Mesodermal cell (in vitro differentiated cells): ENCODE measurements around the gene LRRFIP2. TPM values are rescaled to one million over a fixed set of nuclear protein-coding genes. Genes with fewer than 3 reads are reported as not detected.
"Not testable (repeated sequence)": the region's sequence is repeated elsewhere in the genome, so short reads cannot be mapped to it uniquely, and the experiment has no call there.

ENCODE experiments used
- H3K27ac ChIP-seq: 2 replicates; pipeline ENCODE4 v1.7.0; 2013; ENCODE audit warnings: mild to moderate bottlenecking, low read depth, low read length, moderate library complexity; ENCODE audit not compliant: severe bottlenecking
- H3K36me3 ChIP-seq: 2 replicates; pipeline ENCODE4 v1.7.1; 2013; ENCODE audit warnings: mild to moderate bottlenecking, low read length, moderate library complexity; ENCODE audit not compliant: control insufficient read depth, insufficient read depth
- H3K4me1 ChIP-seq: one replicate; pipeline ENCODE4 v1.7.1; 2013; ENCODE audit warnings: mild to moderate bottlenecking, low read length; ENCODE audit not compliant: insufficient read depth, control insufficient read depth, poor library complexity, severe bottlenecking
- H3K4me3 ChIP-seq: 2 replicates; pipeline ENCODE4 v1.7.0; 2013; ENCODE audit warnings: low read length, control low read depth, mild to moderate bottlenecking; ENCODE audit not compliant: insufficient read depth, poor library complexity, severe bottlenecking; ENCODE audit errors: extremely low read depth
- H3K9me3 ChIP-seq: 2 replicates; pipeline ENCODE4 v1.7.1; 2013; ENCODE audit warnings: mild to moderate bottlenecking, low read length, moderate library complexity; ENCODE audit not compliant: control insufficient read depth
- WGBS, 2 experiments: methylation state at CpG; one replicate each; pipeline ENCODE4 v1.1.5; 2013; ENCODE audit warnings: missing lambda C conversion rate in 2 of 2; ENCODE audit not compliant: insufficient coverage in 2 of 2; 5-methylcytosine and 5-hydroxymethylcytosine counted together
- polyA plus RNA-seq, 2 experiments: library from polyadenylated mRNA; stranded (reverse); fragments of 50-300 nt; gene quantifications; one replicate each; pipeline ENCODE4 v1.2.3, GENCODE V29; 2013

Gene LRRFIP2, protein sequence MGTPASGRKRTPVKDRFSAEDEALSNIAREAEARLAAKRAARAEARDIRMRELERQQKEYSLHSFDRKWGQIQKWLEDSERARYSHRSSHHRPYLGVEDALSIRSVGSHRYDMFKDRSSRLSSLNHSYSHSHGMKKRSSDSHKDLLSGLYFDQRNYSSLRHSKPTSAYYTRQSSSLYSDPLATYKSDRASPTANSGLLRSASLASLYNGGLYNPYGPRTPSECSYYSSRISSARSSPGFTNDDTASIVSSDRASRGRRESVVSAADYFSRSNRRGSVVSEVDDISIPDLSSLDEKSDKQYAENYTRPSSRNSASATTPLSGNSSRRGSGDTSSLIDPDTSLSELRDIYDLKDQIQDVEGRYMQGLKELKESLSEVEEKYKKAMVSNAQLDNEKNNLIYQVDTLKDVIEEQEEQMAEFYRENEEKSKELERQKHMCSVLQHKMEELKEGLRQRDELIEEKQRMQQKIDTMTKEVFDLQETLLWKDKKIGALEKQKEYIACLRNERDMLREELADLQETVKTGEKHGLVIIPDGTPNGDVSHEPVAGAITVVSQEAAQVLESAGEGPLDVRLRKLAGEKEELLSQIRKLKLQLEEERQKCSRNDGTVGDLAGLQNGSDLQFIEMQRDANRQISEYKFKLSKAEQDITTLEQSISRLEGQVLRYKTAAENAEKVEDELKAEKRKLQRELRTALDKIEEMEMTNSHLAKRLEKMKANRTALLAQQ
- 34.4 TPM for polyA plus RNA-seq (2013, experiment 1 of 2)
- polyA plus RNA-seq (2013, experiment 2 of 2) = 39.8 TPM

DNA sequence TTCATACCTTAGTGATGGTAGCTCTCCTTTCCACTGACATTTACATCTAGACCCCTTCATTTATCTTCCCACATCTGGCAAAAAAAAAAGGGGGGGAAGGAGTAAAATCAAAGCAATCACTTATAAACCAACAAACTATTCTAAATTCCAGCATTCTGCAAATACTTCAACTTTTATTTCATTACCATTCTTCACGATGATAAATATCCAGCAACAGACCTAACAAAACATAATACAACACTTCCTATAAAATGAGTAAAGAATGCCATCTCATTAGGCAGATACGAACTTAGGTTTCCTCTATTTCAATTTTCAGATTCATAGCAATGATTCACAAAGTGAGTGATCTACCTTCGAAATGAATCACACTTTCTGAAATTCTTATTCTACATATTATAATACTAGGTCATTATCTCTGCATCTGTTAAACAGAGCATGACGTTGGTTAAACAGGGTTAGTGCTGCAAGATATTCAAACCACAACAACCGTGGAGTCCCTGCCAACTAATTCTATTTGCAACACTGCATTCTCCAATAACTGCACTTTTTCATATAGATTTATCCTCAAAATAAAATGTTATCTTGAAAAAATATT, at the start of gene LRRFIP2:
LRRFIP2 (minus strand) TSS at position 51 of the 595 bp plus-strand sequence. CDS start 25,599 bp downstream, outside the sequence.
- Histone ChIP-seq H3K9me3 (no peaks in the 10 kb centered on the region), H3K36me3 (peaks cover 30% of the 10 kb centered on the region), H3K4me3 (peak within 1 kb of the TSS; percentile 93), H3K27ac (peak within 1 kb of the TSS; percentile 78), H3K4me1 (peaks cover 10% of the 10 kb centered on the region)
- 62 to 75% methylated on average over 2 to 4 of the region's 5 CpGs for WGBS, 2 experiments

- WGBS, 2 experiments = 100% methylated on average over 1 of the region's 1 CpG; no CpG with 5 or more reads in 1 of the 2 experiments
- Histone ChIP-seq H3K4me3 (no peak overlapping the region), H3K36me3 (no peaks in the 10 kb centered on the region), H3K27ac (no peak overlapping the region), H3K9me3 (no peaks in the 10 kb centered on the region), H3K4me1 (no peaks in the 10 kb centered on the region)
These were observed 49.2 kb upstream of the LRRFIP2 start for GRCh38 chr3:37223576-37223975.

DNA sequence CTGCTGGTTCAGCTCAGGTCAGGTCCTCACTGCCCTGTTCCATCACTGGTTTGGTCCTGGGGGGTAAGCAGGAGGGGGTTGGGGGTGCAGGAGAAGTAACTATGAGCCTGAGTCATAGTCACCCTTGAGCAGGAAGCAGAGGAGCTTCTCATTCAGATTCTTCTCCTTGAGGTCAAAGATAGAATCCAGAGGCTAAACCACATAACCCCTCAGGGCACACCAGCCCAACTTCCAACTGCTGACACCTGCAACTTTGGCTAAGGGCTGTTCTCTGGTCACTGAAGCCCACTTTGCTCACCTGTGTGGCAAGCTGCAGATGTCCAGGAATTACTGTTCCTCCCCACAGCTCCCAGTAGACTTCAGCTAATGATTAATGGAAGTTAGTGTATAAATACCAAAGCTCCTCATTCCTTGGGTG, 48.8 kb upstream of the LRRFIP2 start:
- no peak overlapping the region for H3K4me3 ChIP-seq
- H3K4me1 ChIP-seq = no peaks in the 10 kb centered on the region
- no peak overlapping the region for H3K27ac ChIP-seq
- no peaks in the 10 kb centered on the region for H3K9me3 ChIP-seq
- no peaks in the 10 kb centered on the region for H3K36me3 ChIP-seq

GRCh38 chr3:37222542-37222941, 48.2 kb upstream of the LRRFIP2 start:
- 94% methylated on average over 2 of the region's 2 CpGs; no CpG with 5 or more reads in 1 of the 2 experiments for WGBS, 2 experiments
- not testable (repeated sequence) for H3K27ac ChIP-seq, H3K4me3 ChIP-seq, H3K4me1 ChIP-seq, H3K36me3 ChIP-seq, H3K9me3 ChIP-seq

DNA sequence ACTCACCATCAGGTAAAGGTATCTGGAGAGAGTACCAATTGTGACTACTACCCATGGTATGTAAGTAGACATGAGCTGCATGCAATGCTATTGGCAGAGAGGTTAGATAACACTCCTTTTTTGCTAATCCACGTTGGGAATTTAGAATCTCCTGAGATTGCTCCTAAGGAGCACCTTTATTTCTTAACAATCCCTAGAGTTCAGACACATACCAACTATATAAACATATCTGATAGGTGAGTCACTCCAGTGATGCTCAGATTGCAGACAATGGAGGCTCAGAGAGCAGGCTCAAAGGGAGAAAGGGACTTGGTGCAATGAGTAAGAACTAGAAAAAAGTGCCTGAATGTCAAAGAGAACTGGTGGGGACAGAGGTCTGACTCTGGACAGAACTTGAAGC, 47.0 kb upstream of the LRRFIP2 start:
- Histone ChIP-seq H3K27ac (peak overlapping the region; percentile 41), H3K4me1 (no peaks in the 10 kb centered on the region), H3K9me3 (peaks cover 9% of the 10 kb centered on the region), H3K36me3 (no peaks in the 10 kb centered on the region), H3K4me3 (no peak overlapping the region)
- no CpG with 5 or more reads among the region's 1 CpG for WGBS, 2 experiments

DNA sequence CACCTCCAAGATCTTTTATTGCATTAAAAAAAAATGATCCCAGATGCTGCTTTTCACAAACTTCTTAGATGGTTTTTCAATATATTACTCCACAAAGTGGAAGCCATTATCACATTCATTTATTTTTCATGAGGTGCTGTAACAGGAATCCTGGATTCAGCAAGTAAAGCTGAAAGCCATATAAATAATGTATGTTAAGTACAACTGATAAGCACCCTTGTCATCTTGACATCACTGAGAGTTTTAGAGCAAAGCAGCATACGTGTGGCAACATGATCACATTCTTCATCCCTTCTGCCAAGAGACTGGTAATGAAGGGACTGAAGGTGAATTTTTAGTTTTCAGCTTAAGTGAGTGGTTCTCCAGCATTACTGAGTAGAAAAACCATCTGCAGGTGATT, 44.9 kb upstream of the LRRFIP2 start:
- no CpG with 5 or more reads among the region's 1 CpG for WGBS, 2 experiments
- Histone ChIP-seq H3K27ac (no peak overlapping the region), H3K36me3 (no peaks in the 10 kb centered on the region), H3K9me3 (peaks cover 9% of the 10 kb centered on the region), H3K4me1 (no peaks in the 10 kb centered on the region), H3K4me3 (no peak overlapping the region)

- Histone ChIP-seq H3K36me3 (no peaks in the 10 kb centered on the region), H3K4me1 (no peaks in the 10 kb centered on the region), H3K9me3 (peaks cover 9% of the 10 kb centered on the region), H3K27ac (no peak overlapping the region), H3K4me3 (no peak overlapping the region)
- 100% methylated on average over 1 of the region's 1 CpG; no CpG with 5 or more reads in 1 of the 2 experiments for WGBS, 2 experiments
These were observed 43.8 kb upstream of the LRRFIP2 start for GRCh38 chr3:37218206-37218605.

DNA sequence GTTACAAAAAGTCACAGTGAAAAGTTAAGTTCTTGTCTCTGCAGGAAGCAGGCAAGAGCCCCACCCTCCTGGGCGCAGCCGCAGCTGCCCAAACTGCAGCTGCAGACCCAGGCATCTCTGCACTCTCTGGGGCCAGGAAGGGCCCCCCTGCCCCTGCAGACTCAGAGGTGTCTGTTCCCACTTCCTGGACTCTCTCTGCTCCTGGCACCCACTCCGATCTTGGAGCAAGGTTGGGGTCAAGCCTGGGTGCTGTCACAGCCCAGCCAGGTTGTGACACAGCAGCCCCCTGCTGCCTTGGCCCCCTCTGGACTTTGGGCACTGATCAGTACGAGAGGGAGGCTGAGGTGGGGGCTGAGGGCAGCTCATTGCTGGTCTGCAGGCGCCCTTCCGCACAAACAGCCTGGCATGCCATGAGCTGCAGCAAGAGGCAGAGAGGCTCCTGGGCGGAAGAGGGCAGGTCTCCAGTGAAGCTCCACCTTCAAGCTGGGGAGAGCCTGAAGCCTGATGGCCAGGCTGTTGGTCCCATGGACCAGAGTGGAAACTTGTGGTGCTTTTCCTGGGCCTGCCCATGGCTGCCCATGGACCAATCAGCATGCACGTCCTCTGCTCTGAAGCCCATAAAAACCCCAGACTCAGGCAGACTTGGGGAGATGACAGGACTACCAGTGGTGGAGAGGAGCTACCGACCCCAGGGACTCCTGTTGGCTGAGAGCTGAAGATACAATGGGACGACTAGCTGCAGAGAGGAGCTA, 42.9 kb upstream of the LRRFIP2 start:
- no peaks in the 10 kb centered on the region for H3K4me1 ChIP-seq
- no peak overlapping the region for H3K4me3 ChIP-seq
- peaks cover 9% of the 10 kb centered on the region for H3K9me3 ChIP-seq
- 85 to 87% methylated on average over 9 of the region's 10 CpGs for WGBS, 2 experiments
- no peak overlapping the region for H3K27ac ChIP-seq
- H3K36me3 ChIP-seq = no peaks in the 10 kb centered on the region

DNA sequence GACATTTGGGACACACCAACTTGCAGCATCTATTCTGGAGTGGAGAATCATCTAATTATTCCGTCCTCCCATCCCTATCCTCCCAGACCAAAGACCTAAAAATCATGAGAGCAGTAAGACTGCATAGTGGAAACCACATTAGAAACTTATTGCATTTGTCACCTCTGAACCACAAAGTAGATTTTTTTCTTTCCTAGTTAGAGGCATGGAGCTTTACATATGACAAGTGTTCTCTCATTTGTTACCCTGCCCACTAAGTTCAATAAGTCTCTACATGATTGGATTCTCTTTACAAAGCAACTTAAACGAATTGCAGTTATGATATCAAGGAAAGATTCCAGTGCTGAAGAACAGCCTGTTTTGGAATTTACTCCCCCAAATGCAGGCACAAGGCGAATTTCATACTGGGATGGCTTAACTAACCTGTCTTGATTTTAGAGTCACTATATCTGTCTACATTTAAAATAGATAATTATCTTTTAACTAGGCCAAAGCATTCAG, 42.3 kb upstream of the LRRFIP2 start:
- Histone ChIP-seq H3K27ac (no peak overlapping the region), H3K4me1 (no peaks in the 10 kb centered on the region), H3K36me3 (no peaks in the 10 kb centered on the region), H3K4me3 (no peak overlapping the region), H3K9me3 (peaks cover 9% of the 10 kb centered on the region)
- WGBS, 2 experiments = 77 to 79% methylated on average over 2 to 3 of the region's 3 CpGs

- H3K36me3 ChIP-seq = no peaks in the 10 kb centered on the region
- H3K27ac ChIP-seq = no peak overlapping the region
- no peak overlapping the region for H3K4me3 ChIP-seq
- H3K4me1 ChIP-seq = no peaks in the 10 kb centered on the region
- WGBS, 2 experiments = 41 to 74% methylated on average over 2 to 3 of the region's 3 CpGs
- peaks cover 9% of the 10 kb centered on the region for H3K9me3 ChIP-seq
These were observed 39.7 kb upstream of the LRRFIP2 start for GRCh38 chr3:37214076-37214475.
